Right kidney (tissue), 1 donor: ENCODE results near the gene NLGN2.

ENCODE experiments used
- DNase-seq: peaks from one replicate; pipeline ENCODE4 v3.0.0-alpha.2; 2016

The NLGN2 gene

DNA sequence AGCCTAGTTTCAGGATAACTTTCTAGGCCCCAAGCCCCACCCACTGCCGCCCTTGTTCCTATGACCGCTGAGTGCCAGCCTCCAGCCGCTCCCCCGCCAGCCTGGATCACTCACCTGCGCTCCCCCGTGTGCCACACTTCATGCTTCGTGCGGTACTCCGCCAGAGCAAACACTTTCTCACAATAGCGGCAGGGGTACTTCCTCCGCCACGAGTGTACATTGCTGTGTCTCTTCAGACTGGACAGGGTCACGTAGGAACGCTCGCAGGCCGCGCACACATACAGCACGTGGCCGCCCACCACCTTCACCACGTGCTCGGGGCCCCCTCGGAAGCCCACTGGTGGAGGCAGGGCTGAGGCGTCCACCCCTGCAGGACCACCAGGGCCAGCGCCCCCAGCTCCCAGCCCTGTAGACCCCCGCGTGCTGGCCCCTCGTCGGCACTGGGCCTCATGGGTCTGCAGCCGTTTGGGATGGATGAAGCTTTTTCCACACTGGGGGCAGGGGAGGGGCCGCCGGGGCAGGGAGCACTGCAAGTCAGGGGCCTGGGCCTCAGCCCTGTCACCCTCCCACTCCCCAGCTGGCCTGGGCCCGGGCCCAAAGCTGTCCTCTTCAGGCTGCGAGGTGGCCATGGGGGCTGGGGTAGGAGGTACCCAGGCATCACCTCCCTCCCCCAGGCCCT lies 58.1 kb downstream of the NLGN2 start:
- peak; percentile 50 for DNase-seq

GRCh38 chr17:7466318-7466638 lies 58.6 kb downstream of the NLGN2 start:
- DNase-seq: no peak

DNA sequence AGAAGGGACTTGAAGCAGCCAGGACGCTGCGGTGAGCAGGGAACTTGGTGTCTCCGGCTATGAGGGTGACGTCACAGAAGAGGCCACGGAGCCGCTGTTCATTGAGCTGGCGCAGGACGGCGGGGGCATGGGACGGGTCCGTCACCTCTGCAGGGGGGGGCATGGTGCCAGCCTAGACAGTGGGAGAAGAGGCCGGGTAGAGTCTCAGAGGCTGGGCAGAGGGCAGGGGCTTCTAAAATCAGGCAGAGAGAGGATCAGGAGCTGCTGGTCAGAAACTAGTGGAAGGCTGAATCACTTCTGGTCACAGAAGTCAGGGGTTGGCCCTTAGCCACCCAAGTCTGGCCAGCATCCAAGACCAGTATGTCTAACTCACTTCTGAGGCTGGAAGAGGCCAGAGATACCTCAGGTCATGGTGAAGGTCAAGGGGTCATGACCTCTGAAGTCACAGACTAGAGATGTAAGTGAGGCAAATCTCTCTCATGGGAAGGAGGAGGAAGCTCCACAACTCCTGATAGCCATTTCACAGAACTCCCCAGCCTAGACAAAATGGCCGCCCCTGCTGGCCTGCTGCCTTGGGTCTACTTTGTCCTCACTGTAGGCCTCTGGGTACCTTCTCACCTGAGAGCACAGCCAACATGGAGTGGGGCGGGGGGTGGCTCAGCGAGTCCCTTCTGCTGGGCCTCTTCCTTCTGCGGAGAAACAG lies 59.1 kb downstream of the NLGN2 start:
- DNase-seq: no peak

DNA sequence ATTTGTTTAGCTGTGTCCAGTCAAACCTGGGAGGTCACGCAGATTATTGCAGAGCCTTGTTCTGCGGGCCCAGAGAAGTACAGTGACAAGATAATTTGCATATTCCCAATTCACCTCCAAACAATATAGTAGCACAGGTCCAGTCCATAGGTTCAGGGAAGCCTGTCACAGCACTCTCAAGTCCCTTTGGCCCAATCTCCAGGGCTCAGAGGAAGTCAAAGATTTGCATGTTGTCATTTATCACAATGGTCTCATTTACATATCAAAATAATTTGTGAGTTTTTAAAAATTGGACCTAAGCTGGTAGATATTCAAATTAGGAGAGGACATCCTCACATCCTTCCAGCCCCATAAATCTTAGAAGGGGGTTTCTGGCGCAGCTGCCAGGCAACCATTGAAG lies 59.9 kb downstream of the NLGN2 start:
- DNase-seq: no peak

DNA sequence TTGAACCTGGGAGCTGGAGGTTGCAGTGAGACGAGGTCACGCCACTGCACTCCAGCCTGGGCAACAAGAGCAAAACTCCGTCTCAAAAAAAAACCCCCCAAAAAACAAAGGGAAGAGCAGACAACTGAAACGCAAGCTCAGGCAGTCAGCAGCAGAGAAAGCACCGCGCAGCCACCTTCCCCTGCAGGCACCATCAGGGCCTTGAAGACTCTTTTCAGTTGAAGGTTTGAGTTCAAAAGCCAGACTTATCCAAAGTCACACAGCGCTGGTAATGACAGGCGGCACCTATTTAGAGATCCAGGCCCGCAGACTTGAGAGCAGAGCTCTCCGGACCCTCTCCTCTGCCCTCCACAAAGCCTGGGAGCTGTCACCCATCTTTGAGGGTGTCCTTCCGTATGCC lies 60.6 kb downstream of the NLGN2 start:
- no peak for DNase-seq

DNA sequence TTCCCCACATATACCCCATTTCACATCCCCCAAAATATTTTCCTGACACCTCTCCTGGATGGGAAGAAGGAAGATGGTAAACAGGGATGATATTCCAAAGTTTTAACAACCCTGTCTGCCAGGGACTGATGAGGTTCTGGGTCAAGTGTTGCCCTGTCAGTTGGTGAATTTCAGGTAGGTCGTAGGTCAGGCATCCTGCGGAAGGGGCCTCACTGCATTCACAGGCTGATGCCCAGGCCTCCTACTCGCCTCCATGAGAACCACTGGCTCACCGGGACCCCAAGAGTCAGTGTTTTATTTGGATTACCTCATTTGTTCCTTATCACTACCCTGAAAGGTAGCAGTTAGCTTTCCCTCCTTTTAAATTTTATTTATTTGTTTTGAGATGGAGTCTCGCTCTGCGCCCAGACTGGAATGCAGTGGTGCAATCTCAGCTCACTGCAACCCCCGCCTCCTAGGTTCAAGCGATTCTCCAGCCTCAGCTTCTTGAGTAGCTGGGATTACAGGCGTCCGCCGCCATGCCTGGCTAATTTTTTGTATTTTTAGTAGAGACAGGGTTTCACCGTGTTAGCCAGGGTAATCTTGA lies 61.3 kb downstream of the NLGN2 start:
- peak; percentile 54 for DNase-seq
